GM10248 (cell line): ENCODE data around the gene GRAMD1B.

Experiments
- CTCF ChIA-PET: fragments of 300-600 bp; sonication (Branson Sonifier 250); formaldehyde crosslinking; extraction: SDS; loops from one replicate; lab custom pipeline; 2021; ENCODE audit warnings: antibody characterized with exemption; lab: Yijun Ruan, JAX
- POLR2A ChIA-PET: fragments of 350-650 bp; sonication (Branson Sonifier 250); formaldehyde crosslinking; extraction: SDS; loops from one replicate; lab custom pipeline; 2020; ENCODE audit warnings: antibody characterized with exemption; lab: Yijun Ruan, JAX
- DNase-seq: peaks from one replicate; pipeline ENCODE4 v3.0.0; 2012; ENCODE audit errors: extremely low spot score
- CTCF ChIP-seq: IDR thresholded peaks from 2 replicates; pipeline ENCODE4 v1.5.1; 2012; ENCODE audit warnings: mild to moderate bottlenecking, low read depth; ENCODE audit errors: extremely low read depth, missing control alignments, control extremely low read depth

Gene GRAMD1B

GRCh38 chr11:123429913-123430720 lies at the start of gene GRAMD1B:
GRAMD1B (plus strand) TSS chr11:123430269; CDS start chr11:123430793, 524 bp downstream.
- TF ChIP-seq CTCF: peak; percentile 22
- CTCF ChIA-PET: interaction anchor here (1.6 to 6.3 kb wide), 4 partner anchors 10 to 22 kb away, joined by 4 to 51 read pairs (median 26); no protein-coding TSS in a partner anchor
- DNase-seq: peak; percentile 78
- POLR2A ChIA-PET: no interaction called here

- DNase-seq: no peak
- CTCF ChIA-PET: interaction anchor here (0.8 to 3.0 kb wide), 7 partner anchors 9 to 47 kb away, joined by 3 to 17 read pairs (median 4); no protein-coding TSS in a partner anchor
- POLR2A ChIA-PET: interaction anchor here (0.5 kb wide), 1 partner anchor 20 kb away, joined by 5 read pairs; no protein-coding TSS in a partner anchor
- no peak for TF ChIP-seq CTCF
Observed at GRCh38 chr11:123381149-123381548, 48.9 kb upstream of the GRAMD1B start.

- DNase-seq: peak; percentile 38
- ChIA-PET CTCF (interaction anchor here (0.8 to 3.0 kb wide), 9 partner anchors 8 to 97 kb away, joined by 3 to 17 read pairs (median 4); no protein-coding TSS in a partner anchor), POLR2A (no interaction called here)
- no peak for TF ChIP-seq CTCF
Observed at GRCh38 chr11:123381817-123382554, 48.1 kb upstream of the GRAMD1B start.

GRCh38 chr11:123382555-123383074 lies 47.5 kb upstream of the GRAMD1B start:
- ChIA-PET POLR2A (no interaction called here), CTCF (interaction anchor here (1.1 to 3.0 kb wide), 7 partner anchors 8 to 96 kb away, joined by 3 to 17 read pairs (median 8); no protein-coding TSS in a partner anchor)
- no peak for DNase-seq
- TF ChIP-seq CTCF: no peak

DNA sequence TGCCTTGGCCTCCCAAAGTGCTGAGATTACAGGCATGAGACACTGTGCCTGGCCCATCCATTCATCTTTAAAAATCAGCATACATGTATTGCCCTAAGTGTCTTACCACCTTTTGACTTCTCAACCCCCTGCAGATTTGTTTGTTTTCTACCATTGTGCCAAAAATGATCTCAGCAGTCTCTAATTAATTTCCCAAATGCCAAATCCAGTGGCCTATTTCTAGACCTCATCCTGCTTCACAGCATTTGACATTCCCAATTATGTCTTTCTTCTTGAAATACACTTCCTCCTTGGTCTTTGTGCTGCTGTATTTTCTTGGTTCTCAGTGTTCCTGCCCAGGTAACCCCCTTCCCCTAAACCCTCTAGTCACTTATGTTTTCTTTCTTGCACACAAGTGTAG lies 46.0 kb upstream of the GRAMD1B start:
- POLR2A ChIA-PET: no interaction called here
- no peak for TF ChIP-seq CTCF
- CTCF ChIA-PET: interaction anchor here (1.0 to 5.9 kb wide), 8 partner anchors 10 to 192 kb away, joined by 3 to 42 read pairs (median 6); no protein-coding TSS in a partner anchor
- DNase-seq: no peak

- no peak for DNase-seq
- ChIA-PET CTCF (interaction anchor here (0.8 to 5.9 kb wide), 7 partner anchors 10 to 51 kb away, joined by 3 to 42 read pairs (median 3); no protein-coding TSS in a partner anchor), POLR2A (interaction anchor here (0.6 kb wide), 1 partner anchor 9 kb away, joined by 3 read pairs; no protein-coding TSS in a partner anchor)
- no peak for TF ChIP-seq CTCF
Observed at GRCh38 chr11:123386796-123387510, 43.1 kb upstream of the GRAMD1B start.
